ENCODE data around the gene EHBP1L1. TPM values are rescaled to one million over a fixed set of nuclear protein-coding genes. Genes with fewer than 3 reads are reported as not detected.

EHBP1L1 gene
- total RNA-seq, 1 donor from 2014 or later = 42.6 TPM

GRCh38 chr11:65571420-65571819, 4.4 kb upstream of the EHBP1L1 start:
- TF ChIP-seq CTCF (IDR thresholded peaks at IDR 0.05) = no peak
- peaks cover 60% of the 10 kb centered on the region for H3K4me1 Mint-ChIP-seq (ENCODE audit: unreplicated experiment)
- no peak overlapping the region for H3K27ac Mint-ChIP-seq (ENCODE audit: unreplicated experiment)
- H3K36me3 Mint-ChIP-seq (ENCODE audit: unreplicated experiment) = peaks cover 8% of the 10 kb centered on the region
- H3K27me3 Mint-ChIP-seq (ENCODE audit: unreplicated experiment) = no peaks in the 10 kb centered on the region
- peak overlapping the region; percentile 97 for H3K4me3 Mint-ChIP-seq (ENCODE audit: unreplicated experiment)
- no peaks in the 10 kb centered on the region for H3K9me3 Mint-ChIP-seq (ENCODE audit: unreplicated experiment)
- no peak for DNase-seq (ENCODE audit: extremely low spot score, unreplicated experiment)

- H3K4me1 Mint-ChIP-seq (ENCODE audit: unreplicated experiment) = peaks cover 61% of the 10 kb centered on the region
- peak overlapping the region; percentile 80 for H3K27ac Mint-ChIP-seq (ENCODE audit: unreplicated experiment)
These were observed 3.9 kb upstream of the EHBP1L1 start for GRCh38 chr11:65571940-65572339.

GRCh38 chr11:65572356-65573051, 3.3 kb upstream of the EHBP1L1 start, which contains the start of gene FAM89B:
Gene FAM89B, plus strand, starts transcription at chr11:65572538. Its CDS starts 132 bp downstream, at chr11:65572670.
- peaks cover 8% of the 10 kb centered on the region for H3K36me3 Mint-ChIP-seq (ENCODE audit: unreplicated experiment)
- no peak for TF ChIP-seq CTCF (IDR thresholded peaks at IDR 0.05)
- DNase-seq (ENCODE audit: extremely low spot score, unreplicated experiment) = peak; percentile 94
- peak within 1 kb of the TSS; percentile 97 for H3K4me3 Mint-ChIP-seq (ENCODE audit: unreplicated experiment)
- no peaks in the 10 kb centered on the region for H3K9me3 Mint-ChIP-seq (ENCODE audit: unreplicated experiment)
- H3K27me3 Mint-ChIP-seq (ENCODE audit: unreplicated experiment) = no peaks in the 10 kb centered on the region
- peak within 1 kb of the TSS; percentile 85 for H3K27ac Mint-ChIP-seq (ENCODE audit: unreplicated experiment)
- H3K4me1 Mint-ChIP-seq (ENCODE audit: unreplicated experiment) = peaks cover 66% of the 10 kb centered on the region

More at GRCh38 chr11:65571940-65572339, 3.9 kb upstream of the EHBP1L1 start:
- Mint-ChIP-seq H3K36me3 (ENCODE audit: unreplicated experiment) (peaks cover 8% of the 10 kb centered on the region), H3K4me3 (ENCODE audit: unreplicated experiment) (peak overlapping the region; percentile 97), H3K9me3 (ENCODE audit: unreplicated experiment) (no peaks in the 10 kb centered on the region), H3K27me3 (ENCODE audit: unreplicated experiment) (no peaks in the 10 kb centered on the region)
- peak; percentile 57 for TF ChIP-seq CTCF (IDR thresholded peaks at IDR 0.05)
- no peak for DNase-seq (ENCODE audit: extremely low spot score, unreplicated experiment)

GRCh38 chr11:65573391-65574079, 2.3 kb upstream of the EHBP1L1 start:
- peak; percentile 83 for DNase-seq (ENCODE audit: extremely low spot score, unreplicated experiment)
- H3K27ac Mint-ChIP-seq (ENCODE audit: unreplicated experiment) = peak overlapping the region; percentile 85

More at GRCh38 chr11:65573391-65574079, 2.3 kb upstream of the EHBP1L1 start:
- Mint-ChIP-seq H3K4me3 (ENCODE audit: unreplicated experiment) (peak overlapping the region; percentile 76), H3K4me1 (ENCODE audit: unreplicated experiment) (peaks cover 71% of the 10 kb centered on the region), H3K36me3 (ENCODE audit: unreplicated experiment) (peaks cover 4% of the 10 kb centered on the region), H3K9me3 (ENCODE audit: unreplicated experiment) (no peaks in the 10 kb centered on the region), H3K27me3 (ENCODE audit: unreplicated experiment) (no peaks in the 10 kb centered on the region)
- no peak for TF ChIP-seq CTCF (IDR thresholded peaks at IDR 0.05)

Data from osteocyte (in vitro differentiated cells).